Sciatic nerve (tissue), 2 donors: ENCODE measurements around the gene HSDL1. TPM values are rescaled to one million over a fixed set of nuclear protein-coding genes. Genes with fewer than 3 reads are reported as not detected.
A peak's percentile ranks its signal among the peaks of the same experiment; 100 is the strongest.

Source experiments
- ATAC-seq: fragments of 200-7000 bp; cut with Tn5 transposase; one replicate; pipeline ENCODE4 v1.9.1; 2020; ENCODE audit warnings: mild to moderate bottlenecking, moderate library complexity
- DNase-seq: peaks from one replicate; pipeline ENCODE4 v3.0.0-alpha.2; 2020; ENCODE audit warnings: low spot score
- intact Hi-C: fragments of 100-400 bp; cut with DNase I; formaldehyde crosslinking; loops from one replicate; pipeline ENCODE4 v1.14.2; 2022
- total RNA-seq: library from RNA; stranded (reverse); fragmentation: NEBNext Ultra II Directional; extraction: Animal tissue kit (Norgen Biotek cat#: 25700); gene quantifications from one replicate; pipeline ENCODE4 v1.2.1, GENCODE V29; 2021
- donor health status: DM: no; HTN: no; CAD: no.
- donor health status: DM: no; HTN: no; CAD: no.

The HSDL1 gene
- 31.3 TPM for total RNA-seq

GRCh38 chr16:84144859-84145639 lies at the start of gene HSDL1, which contains the start of gene DNAAF1:
HSDL1 (minus strand) TSS chr16:84145177; CDS start chr16:84131321, 13,856 bp downstream.
DNAAF1 (plus strand) TSS chr16:84145308; CDS start chr16:84145441, 133 bp downstream.
- intact Hi-C loops, result no loop called here
- ATAC-seq (peak; percentile 97), DNase-seq (peak; percentile 95)

DNA sequence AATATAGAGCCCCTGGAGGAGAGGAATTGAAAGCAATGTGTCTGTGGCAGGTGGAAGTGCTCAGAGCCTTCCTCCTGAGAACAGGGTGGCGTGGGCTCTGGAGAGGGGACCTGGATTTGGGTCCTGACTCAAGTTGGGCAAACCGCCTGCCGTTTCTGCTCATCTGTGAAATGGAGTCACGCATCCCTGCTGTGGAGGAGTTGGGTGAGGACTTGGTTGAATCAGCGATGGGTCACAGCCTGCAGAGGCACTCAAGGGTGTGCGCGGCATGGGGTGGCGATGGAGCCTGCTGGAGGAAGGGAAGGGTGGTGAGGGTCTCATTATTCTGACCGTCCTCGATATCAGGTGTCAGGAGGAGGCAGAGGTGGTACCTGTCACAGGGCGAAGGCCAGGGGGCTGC lies 49.0 kb upstream of the HSDL1 start:
- DNase-seq, result no peak
- intact Hi-C loops, result no loop called here
- ATAC-seq, result no peak

DNA sequence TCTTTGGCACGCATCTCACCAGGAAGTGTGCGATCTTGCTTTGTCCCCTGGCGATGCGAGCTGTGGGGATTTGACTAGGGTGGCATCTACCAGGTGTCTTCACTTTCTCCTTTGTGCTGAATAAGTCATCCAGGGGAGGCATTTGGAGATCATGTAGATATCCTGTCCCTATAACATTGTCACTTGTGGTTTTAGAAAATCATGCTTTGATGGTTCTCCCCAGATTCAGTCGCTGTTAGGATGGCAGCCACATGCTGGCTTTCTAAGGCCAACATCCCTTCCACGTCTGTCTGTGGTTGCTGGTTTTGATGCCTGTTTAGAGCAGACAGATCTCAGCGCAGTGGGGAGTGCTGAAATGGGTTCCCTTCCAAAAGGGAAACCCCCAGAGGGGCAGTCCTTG lies 48.5 kb upstream of the HSDL1 start:
- no peak for ATAC-seq
- no peak for DNase-seq
- intact Hi-C loops, result no loop called here

DNA sequence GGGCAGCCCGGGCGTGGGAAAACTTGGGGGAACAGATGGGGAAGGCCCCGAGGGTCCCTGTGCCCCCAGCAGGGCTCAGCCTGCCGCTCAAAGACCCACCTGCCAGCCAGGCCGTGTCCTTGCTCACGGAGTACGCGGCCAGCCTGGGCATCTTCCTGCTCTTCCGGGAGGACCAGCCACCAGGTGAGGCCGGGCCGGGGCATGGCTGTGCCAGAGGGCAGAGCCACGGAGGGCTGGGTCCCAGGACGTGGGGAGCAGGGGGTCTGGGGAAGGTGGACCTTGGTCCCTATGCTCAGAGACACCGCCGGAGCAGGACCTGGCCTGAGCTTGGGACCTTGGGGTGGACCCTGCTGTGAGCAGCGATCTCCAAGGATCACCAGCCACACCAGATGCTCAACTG lies 46.5 kb upstream of the HSDL1 start:
- ATAC-seq, result no peak
- intact Hi-C loops, result no loop called here
- no peak for DNase-seq

GRCh38 chr16:84190731-84191388 lies 45.9 kb upstream of the HSDL1 start, which contains the start of gene ADAD2:
ADAD2 (plus strand) TSS chr16:84191157; CDS start chr16:84191231, 74 bp downstream.
- intact Hi-C loops, result no loop called here
- DNase-seq, result no peak
- ATAC-seq, result no peak

GRCh38 chr16:84186685-84187437 lies 41.9 kb upstream of the HSDL1 start, which contains the start of gene TAF1C:
TAF1C (minus strand) TSS chr16:84187057; CDS start chr16:84184988, 2,069 bp downstream.
- ATAC-seq, result peak; percentile 98
- intact Hi-C loops, result loop anchor here (5.0 to 10.0 kb wide), 3 partner anchors 102 to 298 kb away; no protein-coding TSS in a partner anchor
- DNase-seq, result peak; percentile 95

DNA sequence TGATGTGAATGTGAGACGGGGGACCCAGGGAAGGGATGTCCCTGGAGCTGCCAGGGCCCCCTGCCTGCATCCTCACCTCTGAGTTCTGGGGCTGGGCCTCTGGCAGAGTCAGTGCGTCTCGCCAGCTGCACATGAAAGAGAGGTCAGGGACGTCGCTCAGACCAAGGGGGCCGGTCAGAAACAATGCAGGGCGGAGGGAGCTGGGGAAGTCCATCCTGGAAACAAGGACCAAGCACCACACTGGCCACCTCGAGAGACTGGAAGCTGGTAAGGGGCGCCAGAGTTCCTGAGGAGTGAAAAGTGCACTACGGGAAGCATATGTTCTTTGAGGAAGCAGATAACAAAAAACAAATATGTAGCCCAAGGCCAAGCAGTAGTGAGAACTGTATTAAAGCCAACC lies 39.8 kb upstream of the HSDL1 start:
- DNase-seq (peak; percentile 52), ATAC-seq (no peak)
- intact Hi-C loops, result loop anchor here (5.0 to 10.0 kb wide), 3 partner anchors 100 to 300 kb away; no protein-coding TSS in a partner anchor

GRCh38 chr16:84183911-84184591 lies 39.1 kb upstream of the HSDL1 start:
- DNase-seq (peak; percentile 54), ATAC-seq (no peak)
- intact Hi-C loops, result loop anchor here (10.0 kb wide), 2 partner anchors 99 to 301 kb away; no protein-coding TSS in a partner anchor

DNA sequence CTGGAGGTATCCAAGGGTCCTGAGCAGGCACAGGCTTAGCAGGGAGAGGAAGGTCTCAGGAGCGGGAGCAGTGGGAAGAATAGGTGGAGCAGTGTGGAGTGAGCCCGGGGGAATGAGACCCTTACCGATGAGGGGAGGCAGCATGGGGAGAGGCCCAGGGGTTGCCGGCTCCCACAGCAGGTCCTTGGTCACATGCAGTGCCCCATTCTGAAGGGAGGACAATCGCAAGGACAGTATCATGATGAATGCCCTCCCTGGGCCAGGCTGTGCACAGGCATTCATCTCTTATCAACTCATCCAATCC lies 38.5 kb upstream of the HSDL1 start:
- intact Hi-C loops, result loop anchor here (10.0 kb wide), 2 partner anchors 99 to 301 kb away; no protein-coding TSS in a partner anchor
- DNase-seq (no peak), ATAC-seq (no peak)

GRCh38 chr16:84182680-84183571 lies 37.9 kb upstream of the HSDL1 start:
- intact Hi-C loops, result loop anchor here (10.0 kb wide), 2 partner anchors 98 to 302 kb away; no protein-coding TSS in a partner anchor
- DNase-seq (no peak), ATAC-seq (no peak)

GRCh38 chr16:84182104-84182503 lies 37.1 kb upstream of the HSDL1 start:
- no peak for DNase-seq
- intact Hi-C loops, result loop anchor here (10.0 kb wide), 2 partner anchors 97 to 303 kb away; no protein-coding TSS in a partner anchor
- ATAC-seq, result no peak

DNA sequence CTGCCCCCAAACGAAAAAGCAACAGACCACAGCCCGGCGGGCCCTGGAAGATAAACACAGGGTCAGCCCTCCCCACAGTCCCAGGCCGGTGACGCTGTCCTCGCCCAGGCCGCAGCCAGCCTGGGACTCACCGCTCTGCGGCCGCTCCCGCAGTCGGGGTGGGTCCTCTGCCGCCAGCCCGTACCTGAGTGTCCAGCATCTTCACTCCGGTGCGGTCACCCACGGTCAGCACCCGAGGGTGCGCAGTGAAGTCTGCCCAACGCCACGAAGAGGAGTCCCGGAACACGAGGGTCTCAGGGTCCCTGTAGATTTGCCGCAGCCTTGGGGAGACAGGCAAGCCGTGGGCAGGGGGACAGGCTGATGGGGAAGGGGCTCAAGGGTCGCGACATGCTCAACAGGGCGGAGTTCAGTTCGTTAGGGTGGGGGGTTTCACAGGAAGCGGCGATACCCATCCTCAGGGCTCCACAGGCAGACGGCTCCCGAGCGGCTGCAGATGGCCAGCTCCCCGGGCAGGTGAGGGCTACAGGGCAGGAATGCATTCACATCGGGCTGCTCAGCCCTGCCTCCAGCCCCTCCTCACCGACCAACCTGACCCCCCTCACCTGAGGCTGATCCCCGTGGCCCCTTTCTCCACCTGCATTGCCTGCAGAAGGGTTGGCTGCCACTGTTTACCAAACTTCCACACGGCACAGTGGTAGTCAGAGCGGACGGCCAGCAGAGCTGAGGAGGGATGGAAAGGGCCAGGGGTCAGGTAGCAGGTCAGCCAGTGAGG lies 36.4 kb upstream of the HSDL1 start:
- DNase-seq, result no peak
- intact Hi-C loops, result loop anchor here (10.0 kb wide), 2 partner anchors 97 to 303 kb away; no protein-coding TSS in a partner anchor
- no peak for ATAC-seq

DNA sequence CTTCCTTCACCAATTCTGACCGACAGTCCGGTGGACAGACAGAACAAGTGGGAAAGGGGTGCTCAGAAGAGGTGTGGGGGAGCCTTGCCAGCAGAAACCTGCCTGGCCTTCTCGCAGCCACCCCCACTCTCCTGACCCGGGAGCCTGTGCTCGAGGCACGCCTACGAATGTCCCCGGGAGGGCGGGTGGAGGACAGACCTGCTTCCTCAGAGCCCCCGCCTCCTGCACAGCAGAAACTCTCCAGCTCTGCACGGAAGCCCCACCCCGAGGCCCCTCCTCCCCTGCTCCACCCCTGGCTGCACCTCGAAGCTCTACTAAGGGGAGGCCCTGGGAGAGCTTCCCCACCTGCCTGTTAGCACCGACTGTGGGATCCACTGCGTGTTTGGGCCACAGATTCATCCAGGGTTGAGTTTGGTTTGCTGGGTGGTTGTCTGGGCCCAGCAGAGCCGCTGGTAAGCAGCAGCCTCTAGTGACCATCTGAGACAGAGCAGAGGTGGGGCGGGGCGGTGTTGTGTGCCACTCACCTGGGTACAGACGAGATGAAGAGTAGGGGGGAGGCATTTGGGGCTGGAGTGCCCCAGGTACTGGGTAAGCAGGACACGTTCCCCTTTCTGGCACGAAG lies 35.7 kb upstream of the HSDL1 start:
- intact Hi-C loops, result loop anchor here (10.0 kb wide), 2 partner anchors 96 to 304 kb away; no protein-coding TSS in a partner anchor
- no peak for DNase-seq
- ATAC-seq, result no peak

DNA sequence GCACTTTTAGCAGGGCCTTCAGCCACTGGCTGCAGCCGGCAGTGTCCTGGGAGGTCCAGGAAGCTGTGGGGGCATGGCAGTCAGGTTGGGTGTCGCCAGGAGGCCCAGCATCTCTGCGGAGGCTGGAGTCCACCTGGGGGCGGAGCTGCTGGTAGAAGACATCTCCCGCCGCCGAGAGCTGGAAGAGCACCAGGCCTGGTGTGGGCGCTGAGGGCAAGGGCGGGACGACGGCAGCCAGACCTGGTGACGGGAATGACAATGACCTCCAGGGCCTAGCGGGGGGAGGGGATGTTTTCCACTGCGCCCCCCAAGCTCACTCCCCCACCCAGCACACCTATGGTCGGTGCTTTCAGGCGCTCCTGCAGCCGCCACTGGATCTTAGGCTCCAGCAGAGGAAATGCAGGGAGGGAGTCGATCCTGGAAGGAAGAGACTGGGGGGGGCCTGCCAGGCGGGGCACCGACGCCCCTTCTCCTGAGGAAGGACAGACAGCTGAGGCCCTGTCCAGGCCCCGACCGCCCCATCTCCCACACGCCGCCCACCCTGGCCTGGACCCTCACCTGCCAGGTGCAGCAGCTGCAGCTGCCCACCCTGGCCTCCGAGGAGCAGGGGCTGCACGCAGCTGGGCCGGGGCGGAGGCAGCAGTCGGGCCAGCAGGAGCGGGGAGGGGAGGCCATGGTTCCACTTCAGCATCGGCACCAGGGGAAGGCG lies 34.8 kb upstream of the HSDL1 start:
- ATAC-seq (no peak), DNase-seq (no peak)
- intact Hi-C loops, result loop anchor here (10.0 kb wide), 2 partner anchors 95 to 305 kb away; no protein-coding TSS in a partner anchor

GRCh38 chr16:84178892-84179611 lies 34.1 kb upstream of the HSDL1 start:
- intact Hi-C loops, result no loop called here
- no peak for DNase-seq
- ATAC-seq, result no peak
